ENCODE results near the gene ANTKMT.

DNA sequence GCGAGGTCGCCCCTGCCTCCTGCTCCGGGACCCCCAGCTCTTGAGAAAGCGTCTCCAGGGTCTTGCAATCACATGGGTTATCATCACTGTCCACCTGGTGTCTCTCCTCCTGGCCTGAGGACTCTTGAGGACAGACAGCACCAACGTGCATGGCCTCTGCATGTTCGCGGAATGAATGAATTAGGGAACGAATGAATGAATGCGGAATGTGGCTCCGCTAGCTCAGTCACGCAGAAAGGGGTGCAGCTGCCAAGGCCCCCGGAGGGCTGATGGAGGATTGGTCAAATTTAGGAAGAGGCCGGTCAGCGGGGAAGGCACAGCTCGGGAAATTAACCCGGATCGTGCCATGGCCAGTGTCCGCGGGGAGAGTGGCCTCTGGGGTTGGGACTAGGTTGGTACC, 18.6 kb upstream of the ANTKMT start:
- no peak for TF ChIP-seq POLR2A (IDR thresholded peaks at IDR 0.05)
- TF ChIP-seq, protein P1, sequence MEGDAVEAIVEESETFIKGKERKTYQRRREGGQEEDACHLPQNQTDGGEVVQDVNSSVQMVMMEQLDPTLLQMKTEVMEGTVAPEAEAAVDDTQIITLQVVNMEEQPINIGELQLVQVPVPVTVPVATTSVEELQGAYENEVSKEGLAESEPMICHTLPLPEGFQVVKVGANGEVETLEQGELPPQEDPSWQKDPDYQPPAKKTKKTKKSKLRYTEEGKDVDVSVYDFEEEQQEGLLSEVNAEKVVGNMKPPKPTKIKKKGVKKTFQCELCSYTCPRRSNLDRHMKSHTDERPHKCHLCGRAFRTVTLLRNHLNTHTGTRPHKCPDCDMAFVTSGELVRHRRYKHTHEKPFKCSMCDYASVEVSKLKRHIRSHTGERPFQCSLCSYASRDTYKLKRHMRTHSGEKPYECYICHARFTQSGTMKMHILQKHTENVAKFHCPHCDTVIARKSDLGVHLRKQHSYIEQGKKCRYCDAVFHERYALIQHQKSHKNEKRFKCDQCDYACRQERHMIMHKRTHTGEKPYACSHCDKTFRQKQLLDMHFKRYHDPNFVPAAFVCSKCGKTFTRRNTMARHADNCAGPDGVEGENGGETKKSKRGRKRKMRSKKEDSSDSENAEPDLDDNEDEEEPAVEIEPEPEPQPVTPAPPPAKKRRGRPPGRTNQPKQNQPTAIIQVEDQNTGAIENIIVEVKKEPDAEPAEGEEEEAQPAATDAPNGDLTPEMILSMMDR (IDR thresholded peaks at IDR 0.05), result no peak
